NT2/D1 (cell line): ENCODE results near the gene CD84.
"Not testable (repeated sequence)": the region's sequence is repeated elsewhere in the genome, so short reads cannot be mapped to it uniquely, and the experiment has no call there.

Source experiments
- DNase-seq: peaks from one replicate; pipeline ENCODE4 v3.0.0-alpha.2; 2011; ENCODE audit warnings: low read depth, low spot score
- H3K27me3 ChIP-seq: 2 replicates; pipeline ENCODE4 v1.6.0; 2011; ENCODE audit warnings: mild to moderate bottlenecking; ENCODE audit not compliant: insufficient read length, insufficient read depth
- H3K36me3 ChIP-seq: 2 replicates; pipeline ENCODE4 v1.6.1; 2011; ENCODE audit warnings: mild to moderate bottlenecking, low read length, mixed read lengths; ENCODE audit not compliant: insufficient read depth, insufficient read length
- H3K4me1 ChIP-seq: 2 replicates; pipeline ENCODE4 v1.5.1; 2011; ENCODE audit not compliant: insufficient read depth, insufficient read length
- H3K4me3 ChIP-seq: 2 replicates; pipeline ENCODE4 v1.5.1; 2011; ENCODE audit warnings: low read depth; ENCODE audit not compliant: insufficient read length
- H3K9ac ChIP-seq: 2 replicates; pipeline ENCODE4 v1.6.0; 2011; ENCODE audit warnings: low read depth; ENCODE audit not compliant: insufficient read length
- H3K9me3 ChIP-seq: 2 replicates; pipeline ENCODE4 v1.5.1; 2011; ENCODE audit warnings: mild to moderate bottlenecking, low read length; ENCODE audit not compliant: insufficient read depth
- SUZ12 ChIP-seq: IDR thresholded peaks from 2 replicates; pipeline ENCODE4 v1.6.1; 2011; ENCODE audit not compliant: insufficient read length, insufficient read depth; ENCODE audit errors: extremely low read depth
- YY1 ChIP-seq: IDR thresholded peaks from 2 replicates; pipeline ENCODE4 v1.6.1; 2011; ENCODE audit not compliant: insufficient read length, insufficient read depth
- ZNF274 ChIP-seq: IDR thresholded peaks from 2 replicates; pipeline ENCODE4 v1.6.1; 2011; ENCODE audit warnings: mild to moderate bottlenecking, low read depth, low read length

CD84 gene

DNA sequence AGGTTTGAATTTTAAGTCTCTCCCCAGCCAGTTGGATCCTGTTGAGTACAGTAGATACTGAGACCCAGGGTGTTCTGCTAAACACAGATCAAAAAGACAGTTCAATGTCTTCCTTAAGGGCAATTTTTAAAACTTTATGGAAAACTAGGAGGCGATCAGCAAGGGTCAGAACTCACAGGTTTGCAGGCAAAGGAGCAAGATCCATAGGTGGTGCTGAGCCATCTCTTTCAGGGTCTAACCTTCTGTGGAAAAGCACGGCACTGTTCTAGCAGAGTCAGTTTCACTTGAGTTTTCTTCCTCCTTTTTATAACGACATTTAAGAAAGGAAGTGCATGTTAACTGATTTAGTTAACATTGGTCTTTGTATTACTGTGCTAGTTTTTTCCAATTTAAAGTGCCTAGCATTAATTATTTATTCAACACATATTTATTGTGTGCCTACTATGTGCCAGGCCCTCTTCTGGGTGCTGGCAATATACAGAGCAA, at the start of gene CD84:
TSS of gene CD84 (minus strand) at position 281 of the 486 bp plus-strand sequence. CDS start at position 222, 59 bp downstream.
- Histone ChIP-seq H3K27me3 (no peaks in the 10 kb centered on the region), H3K36me3 (no peaks in the 10 kb centered on the region), H3K9me3 (no peaks in the 10 kb centered on the region), H3K4me1 (no peaks in the 10 kb centered on the region), H3K4me3 (no peak within 1 kb of the TSS), H3K9ac (no peak within 1 kb of the TSS)
- TF ChIP-seq SUZ12 (no peak), ZNF274 (no peak), YY1 (no peak)
- no peak for DNase-seq

DNA sequence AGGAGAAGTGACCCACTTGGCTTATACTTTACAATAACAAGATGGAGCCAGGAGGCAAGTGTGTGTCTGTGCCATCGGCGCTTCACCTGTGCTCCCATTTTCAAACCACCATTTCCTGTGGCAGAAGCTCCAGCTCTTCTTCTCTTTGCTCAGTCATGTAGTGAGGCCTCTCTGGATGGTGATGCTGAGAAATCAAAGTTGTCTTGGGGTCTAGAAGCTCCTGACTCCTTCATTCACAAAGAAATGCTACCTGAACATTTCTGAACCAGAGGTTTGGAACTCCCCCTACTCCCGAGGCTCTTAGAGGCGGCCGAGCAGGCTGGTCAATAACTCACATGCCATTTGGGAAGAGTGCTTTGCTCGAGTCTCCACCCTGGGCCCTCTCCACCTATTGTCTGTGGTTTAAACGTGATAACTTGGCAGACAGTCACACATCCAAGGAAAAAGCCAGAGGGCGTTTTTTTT, 49.5 kb upstream of the CD84 start:
- no peaks in the 10 kb centered on the region for H3K27me3 ChIP-seq
- H3K36me3 ChIP-seq, result no peaks in the 10 kb centered on the region
- peaks cover 8% of the 10 kb centered on the region for H3K4me1 ChIP-seq
- no peak overlapping the region for H3K4me3 ChIP-seq
- no peak for TF ChIP-seq YY1
- TF ChIP-seq ZNF274, result no peak
- TF ChIP-seq SUZ12, result no peak
- no peak for DNase-seq
- no peak overlapping the region for H3K9ac ChIP-seq
- 0 out of 2 replicates have a peak, but pooled peaks cover 5% of the 10 kb centered on the region for H3K9me3 ChIP-seq

DNA sequence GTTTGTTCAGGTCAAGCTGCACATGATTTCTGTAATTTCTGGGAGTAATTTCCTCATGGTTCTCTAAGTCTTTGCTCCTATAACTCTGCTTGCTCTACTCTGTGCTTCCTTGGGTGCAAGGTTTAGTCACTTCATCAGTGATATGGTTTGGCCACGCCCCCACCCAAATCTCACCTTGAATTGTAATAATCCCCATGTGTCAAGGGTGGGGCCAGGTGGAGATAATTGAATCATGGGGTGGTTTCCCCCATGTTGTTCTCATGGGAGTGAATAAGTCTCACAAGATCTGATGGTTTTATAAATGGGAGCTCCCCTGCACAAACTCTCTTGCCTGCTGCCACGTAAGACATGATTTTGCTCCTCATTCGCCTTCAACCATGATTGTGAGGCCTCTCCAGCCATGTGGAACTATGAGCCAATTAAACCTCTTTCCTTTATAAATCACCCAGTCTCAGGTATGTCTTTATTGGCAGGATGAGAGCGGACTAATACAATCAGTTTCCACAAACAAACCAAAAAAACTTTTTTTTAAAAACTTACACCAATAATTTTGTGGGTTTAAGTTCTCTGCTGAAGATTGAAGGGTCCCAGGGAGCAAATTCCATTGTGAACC, 48.5 kb upstream of the CD84 start:
- H3K27me3 ChIP-seq, H3K4me1 ChIP-seq, H3K4me3 ChIP-seq, H3K9ac ChIP-seq, H3K9me3 ChIP-seq, DNase-seq, H3K36me3 ChIP-seq: not testable (repeated sequence)

DNA sequence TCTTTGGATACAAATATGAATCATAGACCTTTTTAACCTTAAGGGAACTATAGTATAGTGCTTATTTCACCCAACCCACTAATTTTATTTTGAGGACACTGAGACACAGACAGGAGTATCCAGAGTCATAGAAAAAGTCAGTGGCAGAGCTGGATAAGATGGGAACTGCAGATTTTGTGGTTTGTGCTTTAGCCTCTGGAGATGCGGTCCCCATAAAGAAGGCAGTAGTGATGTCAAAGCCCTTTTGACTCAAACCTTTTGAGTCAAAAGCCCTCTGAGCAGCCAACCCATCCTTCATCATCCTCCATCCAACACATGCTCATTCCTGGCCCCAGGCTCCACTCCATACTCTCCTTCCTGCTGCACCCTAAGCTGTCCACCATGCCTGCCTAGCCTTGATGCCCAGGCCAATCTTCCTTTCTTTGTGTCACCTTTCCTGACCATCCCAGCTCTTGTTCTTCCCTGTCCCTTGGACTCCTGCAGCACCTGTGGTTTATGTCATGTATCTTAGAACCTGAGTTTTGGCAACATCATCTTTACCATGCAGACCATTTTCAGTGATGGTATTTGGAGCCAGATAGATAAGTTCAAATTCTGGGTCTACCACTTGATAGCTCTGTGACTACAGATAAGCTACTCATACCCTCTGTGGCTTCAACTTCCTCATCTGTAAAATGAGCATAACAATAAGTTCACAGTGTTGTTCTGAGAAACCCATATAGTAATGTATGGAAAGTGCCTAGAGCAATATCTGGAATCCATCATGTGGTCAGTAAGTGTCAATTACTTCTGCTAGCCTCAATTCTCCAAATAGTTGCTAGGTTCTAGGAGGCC, 47.4 kb upstream of the CD84 start:
- Histone ChIP-seq H3K4me3 (no peak overlapping the region), H3K4me1 (peaks cover 8% of the 10 kb centered on the region), H3K9me3 (no peaks in the 10 kb centered on the region), H3K9ac (no peak overlapping the region), H3K27me3 (no peaks in the 10 kb centered on the region), H3K36me3 (no peaks in the 10 kb centered on the region)
- no peak for TF ChIP-seq YY1
- TF ChIP-seq SUZ12, result no peak
- TF ChIP-seq ZNF274, result no peak
- no peak for DNase-seq

DNA sequence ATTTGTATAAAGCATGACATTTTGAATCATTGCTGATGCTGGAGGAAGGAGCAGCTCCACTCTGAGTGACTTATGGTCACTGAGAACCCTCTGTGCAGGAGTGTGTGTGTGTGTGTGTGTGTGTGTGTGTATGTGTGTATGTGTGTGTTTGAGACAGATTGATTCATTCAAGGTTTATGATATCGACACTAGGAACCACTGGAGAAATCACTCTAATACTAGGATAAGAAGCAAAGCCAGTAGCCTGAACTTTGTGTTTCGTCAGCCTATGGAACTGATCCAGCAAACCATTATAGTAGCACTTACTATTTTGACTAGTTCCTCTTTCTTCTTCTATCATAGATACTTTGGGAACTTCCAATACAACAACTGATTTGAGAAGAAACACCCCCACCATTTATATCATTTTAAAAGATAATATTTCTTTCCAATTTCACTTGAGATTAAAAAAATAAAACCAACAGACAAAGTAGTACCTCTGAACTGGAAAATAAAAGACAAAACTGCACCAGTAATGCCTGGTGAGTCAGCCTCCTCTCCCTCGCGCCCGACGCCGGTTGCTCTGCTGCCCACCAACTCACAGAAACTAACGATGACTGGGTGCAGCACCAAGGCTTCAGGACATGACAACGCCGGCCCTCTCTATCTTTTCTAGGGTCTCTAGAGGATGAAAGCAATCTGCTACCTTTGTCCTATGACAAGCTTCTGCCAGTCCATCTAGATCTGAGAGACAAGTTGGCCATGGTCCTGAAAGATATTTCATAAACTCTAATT, 46.6 kb upstream of the CD84 start:
- no peak for DNase-seq
- Histone ChIP-seq H3K36me3 (no peaks in the 10 kb centered on the region), H3K9ac (no peak overlapping the region), H3K4me3 (no peak overlapping the region), H3K27me3 (no peaks in the 10 kb centered on the region), H3K9me3 (no peaks in the 10 kb centered on the region), H3K4me1 (peaks cover 8% of the 10 kb centered on the region)
- TF ChIP-seq ZNF274 (no peak), SUZ12 (no peak), YY1 (no peak)

DNA sequence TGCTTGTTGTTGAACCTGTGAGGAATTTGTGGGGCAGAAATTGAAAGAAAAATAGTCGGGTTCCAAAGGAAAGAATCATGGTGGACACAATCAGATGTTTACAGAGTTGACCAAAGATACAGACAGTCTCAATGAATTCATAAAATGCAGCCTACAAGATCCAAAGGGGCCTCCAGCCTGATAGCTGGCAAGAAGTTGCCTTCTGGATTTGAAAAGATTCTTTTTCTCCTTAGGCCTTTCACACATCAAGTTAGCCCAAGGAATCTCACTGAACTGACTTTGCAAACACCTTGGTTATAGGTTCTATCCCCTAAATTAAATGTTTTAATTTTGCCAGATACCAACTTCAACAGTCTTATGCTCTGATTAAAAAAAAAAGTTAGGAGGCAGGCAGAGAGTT, 46.0 kb upstream of the CD84 start:
- no peak overlapping the region for H3K4me3 ChIP-seq
- H3K36me3 ChIP-seq, result no peaks in the 10 kb centered on the region
- TF ChIP-seq ZNF274 (no peak), SUZ12 (no peak), YY1 (no peak)
- H3K9me3 ChIP-seq, result 0 out of 2 replicates have a peak, but pooled peaks cover under 1% of the 10 kb centered on the region
- H3K27me3 ChIP-seq, result no peaks in the 10 kb centered on the region
- peaks cover 8% of the 10 kb centered on the region for H3K4me1 ChIP-seq
- H3K9ac ChIP-seq, result no peak overlapping the region
- DNase-seq, result no peak

DNA sequence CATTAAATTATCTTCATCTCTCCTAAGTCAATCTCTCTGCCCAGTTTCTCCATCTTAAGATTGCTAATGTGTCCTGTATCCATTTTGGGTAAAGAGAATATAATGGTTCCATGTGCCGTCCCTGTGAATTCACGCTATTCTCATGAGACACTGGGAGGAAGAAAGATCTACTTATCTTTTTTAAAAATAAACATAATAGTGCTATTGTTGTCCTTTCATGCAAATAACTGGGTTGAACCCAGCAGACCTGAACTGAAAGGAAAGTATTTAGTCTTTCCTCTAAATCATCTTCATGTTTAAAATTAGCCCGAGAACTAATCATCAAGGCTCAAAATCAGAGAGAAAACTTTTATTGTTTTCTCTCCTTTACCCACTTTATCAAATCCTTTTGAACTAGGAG, 45.2 kb upstream of the CD84 start:
- Histone ChIP-seq H3K4me1 (peaks cover 2% of the 10 kb centered on the region), H3K9ac (no peak overlapping the region), H3K4me3 (no peak overlapping the region), H3K36me3 (no peaks in the 10 kb centered on the region), H3K9me3 (peaks cover 6% of the 10 kb centered on the region; the same call in 1 of the 2 replicates), H3K27me3 (no peaks in the 10 kb centered on the region)
- TF ChIP-seq ZNF274 (no peak), YY1 (no peak), SUZ12 (no peak)
- DNase-seq, result no peak
